ENCODE results near the gene RALBP1.
"Not testable (repeated sequence)": the region's sequence is repeated elsewhere in the genome, so short reads cannot be mapped to it uniquely, and the experiment has no call there.

RALBP1 gene

DNA sequence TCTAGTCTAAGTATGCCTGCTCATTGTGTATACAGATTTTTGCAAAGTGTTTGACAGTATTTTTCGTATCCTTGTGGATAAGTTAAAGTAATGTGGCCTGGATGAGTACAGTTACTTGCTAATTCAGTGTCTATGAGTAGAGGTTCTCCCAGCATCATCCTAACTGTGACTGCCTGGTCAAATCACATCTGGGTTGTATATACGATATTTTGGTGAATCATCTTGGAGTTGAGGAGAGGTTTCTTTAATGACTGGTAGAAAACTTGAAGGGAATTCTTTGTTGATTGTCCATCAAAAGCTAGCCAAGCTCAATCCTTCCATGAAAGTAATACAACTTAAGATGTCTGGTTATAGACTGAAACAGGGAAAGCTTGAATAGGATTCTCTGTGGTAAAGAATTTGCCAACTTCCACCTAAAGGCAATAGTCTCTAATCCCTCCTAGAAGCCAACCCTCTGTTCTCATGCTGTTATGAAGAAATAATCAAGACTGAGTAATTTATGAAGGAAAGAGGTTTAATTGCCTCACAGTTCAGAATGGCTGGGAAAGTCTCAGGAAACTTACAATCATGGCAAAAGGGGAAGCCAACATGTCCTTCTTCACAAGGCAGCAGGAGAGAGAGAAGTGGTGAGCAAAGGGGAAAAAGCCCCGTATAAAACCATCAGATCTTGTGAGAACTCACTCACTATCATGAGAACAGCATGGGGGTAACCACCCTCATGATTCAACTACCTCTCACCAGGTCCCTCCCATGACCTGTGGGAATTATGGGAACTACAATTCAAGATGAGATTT, 19.4 kb upstream of the RALBP1 start:
- no peak for DNase-seq

DNA sequence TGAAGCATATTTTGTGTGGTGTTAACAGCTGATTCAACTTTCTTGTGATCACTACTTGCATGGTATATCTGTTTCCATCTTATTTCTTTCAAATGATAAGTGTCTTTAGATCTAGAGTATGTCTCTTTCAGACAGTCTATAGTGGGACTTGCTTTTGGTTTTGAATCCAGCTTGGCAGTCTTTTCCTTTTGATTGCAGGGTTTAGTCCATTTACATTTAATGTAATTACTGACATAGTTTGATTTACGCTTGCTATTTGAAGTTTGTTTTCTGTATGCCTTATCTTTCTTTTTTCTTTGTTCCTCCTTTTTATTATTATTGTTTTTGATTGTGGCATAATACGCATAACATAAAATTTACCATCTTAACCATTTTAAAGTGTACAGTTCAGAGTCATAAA, 9.2 kb upstream of the RALBP1 start:
- DNase-seq = no peak

DNA sequence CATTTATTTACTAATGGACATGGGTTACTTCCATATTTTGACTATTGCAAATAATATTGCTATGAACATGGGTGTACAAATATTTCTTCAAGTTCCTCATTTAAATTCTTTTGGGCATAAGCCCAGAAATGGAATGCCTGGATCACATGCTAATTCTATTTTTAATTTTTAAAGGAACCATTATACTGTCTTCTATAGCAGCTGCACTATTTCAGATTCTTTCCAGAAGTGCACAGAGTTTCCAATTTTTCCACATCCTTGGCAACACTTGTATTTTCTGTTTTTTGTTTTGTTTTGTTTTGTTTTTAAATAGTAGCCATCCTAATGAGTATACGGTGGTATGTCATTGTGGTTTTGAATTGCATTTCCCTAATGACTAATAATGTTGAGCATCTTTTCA, 8.5 kb upstream of the RALBP1 start:
- DNase-seq = no peak

DNA sequence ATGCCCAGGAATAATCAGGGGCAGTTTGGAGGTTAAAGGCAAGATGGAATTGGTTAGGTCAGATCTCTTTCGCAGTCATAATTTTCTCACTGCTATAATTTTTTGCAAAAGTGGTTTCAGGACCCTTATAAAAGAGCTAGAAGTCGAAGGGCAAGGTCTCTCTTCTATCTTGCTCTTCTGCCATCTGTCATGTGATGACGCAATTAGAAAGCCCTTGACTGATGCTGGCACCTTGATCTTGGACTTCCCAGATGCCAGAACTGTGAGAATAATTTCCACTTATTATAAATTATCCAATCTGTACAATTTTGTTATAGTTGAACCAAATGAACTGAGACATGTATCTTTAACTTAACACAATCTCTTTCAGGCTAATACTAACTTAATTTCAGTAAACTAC, 6.3 kb upstream of the RALBP1 start:
- no peak for DNase-seq

DNA sequence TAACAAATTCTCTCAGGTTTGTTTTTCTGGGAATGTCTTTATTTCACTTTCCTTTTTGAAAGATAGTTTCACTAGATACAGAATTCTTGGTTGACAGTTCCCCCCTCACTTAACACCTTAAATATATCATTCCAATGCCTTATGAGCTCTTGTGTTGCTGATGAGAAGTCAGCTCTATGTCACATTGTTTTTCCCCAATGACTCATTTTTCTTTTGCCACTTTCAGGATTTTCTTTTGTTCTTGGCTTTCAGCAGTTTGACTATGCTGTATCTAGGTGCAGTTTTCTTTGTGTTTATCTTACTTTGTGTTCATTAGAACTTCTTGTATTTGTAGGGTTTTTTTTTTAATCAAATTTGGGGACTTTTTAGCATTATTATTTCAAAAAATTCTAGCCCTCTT, 5.6 kb upstream of the RALBP1 start:
- DNase-seq = no peak

DNA sequence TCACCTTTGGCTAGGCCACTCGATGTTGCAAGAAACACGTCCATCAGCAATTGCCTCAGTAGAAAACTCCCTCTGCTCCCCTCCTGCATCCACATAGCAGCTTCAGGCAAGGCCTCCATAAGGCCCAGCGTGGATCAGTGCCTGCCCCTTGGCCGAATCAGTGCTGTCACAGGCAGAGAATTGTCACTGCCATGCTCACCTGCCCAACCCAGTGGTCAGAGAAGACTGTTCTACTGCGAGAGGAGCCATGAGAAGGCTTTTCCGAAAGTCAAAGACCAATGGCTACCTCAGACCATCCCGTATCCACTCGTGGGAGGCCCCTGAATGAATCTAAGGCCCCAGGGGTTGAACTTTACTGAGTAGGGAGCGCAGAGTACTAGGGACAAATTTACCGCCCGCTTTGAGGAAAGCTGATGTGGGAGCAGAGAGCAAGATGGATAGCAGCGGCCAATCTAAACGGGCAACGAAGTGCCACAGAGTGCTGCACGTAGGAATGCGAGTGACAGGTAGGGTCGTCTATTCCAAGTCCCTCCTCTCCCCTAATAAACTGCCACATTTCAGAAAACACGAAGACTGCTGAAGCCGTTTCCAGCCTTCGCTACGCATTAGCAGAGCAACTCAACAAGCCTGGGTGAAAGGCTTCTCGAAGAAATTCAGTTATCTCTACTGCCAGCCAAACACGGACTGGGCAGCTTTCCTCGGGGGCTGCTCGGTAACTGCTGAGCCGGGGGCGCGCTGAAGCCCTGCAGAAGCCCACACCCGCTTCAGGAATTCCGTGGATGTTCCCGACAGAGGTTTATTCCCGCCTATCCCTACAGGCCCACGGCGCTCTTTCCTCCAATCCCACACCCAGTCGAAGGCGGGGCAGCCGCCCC, 968 bp upstream of the RALBP1 start:
- no peak for DNase-seq

DNA sequence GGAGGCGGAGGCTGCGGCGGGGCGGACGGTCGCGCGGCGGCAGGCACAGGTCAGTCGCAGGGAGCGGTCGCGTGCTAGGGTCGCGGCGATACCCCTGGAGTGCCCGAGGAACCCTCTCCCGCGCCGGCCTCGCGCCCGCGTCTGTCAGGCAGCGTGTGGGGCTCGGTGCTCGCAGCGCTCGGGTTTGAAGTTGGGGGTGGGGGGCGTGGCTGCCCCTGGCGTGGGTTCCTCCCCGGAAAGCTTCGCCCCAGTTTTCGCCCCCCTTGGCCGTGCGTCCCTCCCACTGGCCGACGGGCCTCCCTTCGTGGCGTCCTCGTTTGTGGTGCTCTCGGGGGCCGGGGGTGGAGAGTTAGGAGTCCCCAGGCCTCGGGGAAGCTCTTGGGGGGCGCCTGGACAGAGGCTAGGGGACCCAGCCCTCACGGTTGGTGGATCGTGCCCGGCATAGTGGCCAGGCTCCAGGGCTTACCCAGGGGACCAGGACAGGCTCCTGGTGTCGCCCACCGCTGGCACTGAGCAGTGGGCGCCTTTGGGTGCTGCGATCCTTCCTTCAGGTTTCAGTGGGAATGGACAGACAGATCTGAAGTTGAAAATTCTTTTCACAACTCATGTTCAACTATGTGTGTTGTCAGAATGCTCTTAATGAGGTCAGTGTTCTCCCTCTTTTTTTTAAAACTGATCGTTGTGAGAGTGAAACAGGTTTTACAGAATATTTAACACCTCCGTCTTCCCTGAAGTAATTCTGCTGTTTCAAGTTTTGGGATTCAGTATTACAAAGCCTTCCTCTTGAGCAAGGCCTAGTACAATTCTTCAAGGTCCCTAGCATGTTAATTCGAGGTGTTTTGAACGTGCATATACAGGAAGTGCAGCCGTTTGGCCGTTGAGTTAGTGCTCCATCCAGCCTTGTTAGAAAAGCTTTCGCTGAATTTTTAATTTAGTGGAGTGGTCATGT, 604 bp downstream of the RALBP1 start:
- DNase-seq = peak; percentile 56

DNA sequence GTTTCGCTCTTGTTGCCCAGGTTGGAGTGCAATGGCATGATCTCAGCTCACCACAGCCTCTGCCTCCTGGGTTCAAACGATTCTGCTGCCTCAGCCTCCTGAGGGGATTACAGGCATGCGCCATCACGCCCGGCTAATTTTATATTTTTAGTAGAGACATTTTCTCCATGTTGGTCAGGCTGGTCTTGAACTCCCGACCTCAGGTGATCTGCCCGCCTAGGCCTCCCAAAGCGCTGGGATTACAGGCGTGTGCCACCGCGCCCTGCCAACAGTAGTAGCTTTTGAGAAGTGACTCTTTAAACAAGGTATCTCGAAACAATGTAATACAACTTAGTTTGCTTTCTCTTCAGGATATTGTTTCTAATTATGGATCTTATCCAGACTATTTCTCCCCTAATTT, 1.6 kb downstream of the RALBP1 start:
- not testable (repeated sequence) for DNase-seq

DNA sequence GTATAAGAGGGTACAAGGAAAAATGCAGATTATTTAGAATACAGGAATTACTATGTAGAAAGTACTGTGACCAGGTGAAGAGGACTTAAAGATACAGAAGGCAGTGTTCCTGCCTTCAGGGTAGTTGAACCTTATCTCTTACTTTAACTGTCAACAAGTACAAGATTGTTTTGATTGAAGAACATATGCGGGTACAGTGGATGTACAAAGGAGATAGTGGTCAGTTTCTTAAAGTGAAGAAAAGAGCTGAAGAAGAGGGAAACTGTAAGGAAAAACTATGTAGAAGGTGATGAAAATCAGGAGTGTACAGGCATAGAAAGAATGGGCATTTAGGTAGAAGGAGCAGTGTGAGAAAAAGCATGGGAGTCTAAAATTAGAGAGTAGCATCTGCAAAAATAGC, 2.2 kb downstream of the RALBP1 start:
- DNase-seq = no peak

DNA sequence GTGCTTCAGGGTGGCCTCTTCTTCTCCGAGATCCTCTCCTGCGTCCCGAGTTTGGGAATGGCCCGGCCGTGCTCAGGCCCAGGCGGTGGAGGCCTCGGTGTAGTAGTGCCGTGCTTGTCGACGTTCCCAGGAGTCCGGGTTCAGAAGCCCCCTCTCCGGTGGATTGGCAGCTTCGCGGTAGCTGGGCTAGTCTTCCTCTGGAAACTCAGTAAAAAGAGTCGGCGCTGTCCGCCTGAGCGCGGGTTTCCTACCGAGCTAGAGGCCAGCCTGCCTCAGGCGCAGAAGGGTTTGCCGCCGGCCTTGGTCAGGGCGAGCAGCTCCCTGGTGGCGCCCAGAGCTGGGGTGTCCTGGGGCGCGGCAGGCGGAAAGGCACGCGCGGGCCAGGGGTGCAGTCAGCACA, 3.2 kb downstream of the RALBP1 start:
- DNase-seq = no peak

DNA sequence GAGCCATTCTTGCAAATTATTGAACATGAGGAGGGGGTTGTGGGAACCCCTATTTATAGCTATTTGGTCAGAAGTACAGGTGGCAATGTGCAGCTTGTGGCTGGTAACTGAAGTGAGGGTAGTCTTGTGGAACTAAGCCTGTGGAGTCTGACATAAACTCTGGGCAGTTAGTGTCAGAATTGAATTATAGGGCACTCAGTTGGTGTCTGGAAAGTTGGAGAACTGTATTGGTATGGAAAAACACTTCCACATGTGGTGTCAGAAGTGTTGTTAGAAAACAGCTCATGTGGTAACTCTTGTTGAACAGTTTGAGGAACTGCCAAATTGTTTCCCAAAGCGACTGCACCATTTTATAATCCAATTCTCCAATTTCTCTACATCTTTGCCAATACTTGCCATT, 7.5 kb downstream of the RALBP1 start:
- DNase-seq = no peak

DNA sequence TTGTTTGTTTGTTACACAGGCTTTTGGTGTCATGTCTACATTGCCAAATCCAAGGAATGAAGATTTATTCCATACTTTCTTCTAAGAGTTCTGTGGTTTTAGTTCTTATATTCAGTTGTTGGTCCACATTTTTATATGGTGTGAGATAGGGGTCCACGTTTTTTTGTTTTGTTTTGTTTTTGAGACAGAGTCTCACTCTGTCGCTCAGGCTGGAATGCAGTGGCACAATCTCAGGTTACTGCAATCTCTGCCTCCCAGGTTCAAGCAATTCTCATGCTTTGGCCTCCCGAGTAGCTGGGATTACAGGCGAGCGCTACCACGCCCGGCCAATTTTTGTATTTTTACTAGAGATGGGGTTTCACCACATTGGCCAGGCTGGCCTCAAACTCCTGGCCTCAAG, 8.2 kb downstream of the RALBP1 start:
- no peak for DNase-seq

DNA sequence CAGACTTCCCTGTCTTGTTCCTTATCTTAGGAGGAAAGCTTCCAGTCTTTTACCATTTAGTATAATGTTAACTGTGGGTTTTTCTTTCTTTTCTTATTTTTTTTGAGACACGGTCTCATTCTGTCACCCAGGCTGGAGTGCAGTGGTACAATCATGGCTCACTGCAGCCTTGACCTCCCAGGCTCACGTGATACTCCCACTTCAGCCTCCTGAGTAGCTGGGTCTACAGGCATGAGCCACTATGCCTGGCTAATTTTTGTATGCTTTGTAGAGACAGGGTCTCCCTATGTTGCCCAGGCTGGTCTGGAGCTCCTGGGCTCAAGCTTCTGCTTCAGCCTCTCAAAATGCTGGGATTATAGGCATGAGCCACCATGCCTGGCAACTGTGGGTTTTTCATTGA, 9.5 kb downstream of the RALBP1 start:
- DNase-seq = not testable (repeated sequence)

DNA sequence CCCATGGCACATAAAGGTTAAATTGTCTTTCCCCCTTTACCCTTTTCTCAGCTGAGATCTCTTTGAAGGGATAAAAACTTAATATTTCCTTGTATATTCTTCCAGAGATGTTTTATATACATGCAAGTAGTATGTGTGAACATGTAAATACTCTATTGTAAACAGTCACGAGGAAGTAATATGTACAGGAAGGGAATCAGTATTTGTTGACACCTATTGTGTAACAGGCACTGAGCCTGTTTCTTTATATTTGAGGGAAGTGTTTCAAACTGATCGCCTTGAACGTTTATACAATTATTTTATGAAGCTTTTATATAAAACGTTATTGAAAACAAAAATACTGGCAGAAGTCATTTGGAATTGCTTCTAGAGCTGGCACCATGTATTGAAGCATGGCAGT, 13.2 kb downstream of the RALBP1 start:
- DNase-seq = no peak

DNA sequence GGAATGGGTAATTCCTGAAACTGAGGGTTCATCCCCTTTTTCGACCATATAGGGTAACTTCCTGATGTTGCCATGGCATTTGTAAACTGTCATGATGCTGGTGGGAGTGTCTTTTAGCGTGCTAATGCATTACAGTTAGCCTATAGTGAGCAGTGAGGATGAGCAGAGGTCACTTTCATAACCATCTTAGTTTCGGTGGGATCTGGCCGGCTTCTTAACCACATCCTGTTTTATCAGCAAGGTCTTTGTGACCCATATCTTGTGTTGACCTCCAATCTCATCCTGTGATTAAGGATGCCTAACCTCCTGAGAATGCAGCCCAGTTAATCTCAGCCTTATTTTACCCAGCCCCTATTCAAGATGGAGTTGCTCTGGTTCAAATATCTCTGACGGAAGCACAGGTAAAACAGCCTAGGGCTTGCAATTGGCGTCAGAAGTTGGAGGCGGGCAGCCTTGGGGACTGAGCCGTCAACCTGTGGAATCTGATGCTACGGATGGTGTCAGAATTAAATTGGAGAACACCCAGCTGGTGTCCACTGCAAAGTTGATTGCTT, 19.5 kb downstream of the RALBP1 start:
- DNase-seq = no peak

DNA sequence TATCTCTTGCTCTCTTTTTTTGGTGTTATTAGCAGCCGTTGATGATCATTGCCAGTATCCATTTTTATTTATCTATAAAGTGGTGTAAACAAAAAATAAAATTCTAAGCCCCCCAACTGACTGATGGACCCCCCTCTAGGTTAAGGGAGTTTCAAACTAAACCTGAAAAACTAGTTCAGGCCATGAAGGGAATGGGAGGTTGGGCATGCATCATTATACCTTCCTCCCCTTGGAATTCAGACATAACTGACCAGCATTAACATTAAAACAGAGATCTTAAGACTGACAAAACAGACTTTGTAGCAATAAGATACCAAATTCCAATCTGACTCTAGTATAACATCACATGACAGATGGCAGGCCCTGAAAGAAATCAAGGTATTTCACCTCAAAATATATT, 20.2 kb downstream of the RALBP1 start:
- DNase-seq = no peak

DNA sequence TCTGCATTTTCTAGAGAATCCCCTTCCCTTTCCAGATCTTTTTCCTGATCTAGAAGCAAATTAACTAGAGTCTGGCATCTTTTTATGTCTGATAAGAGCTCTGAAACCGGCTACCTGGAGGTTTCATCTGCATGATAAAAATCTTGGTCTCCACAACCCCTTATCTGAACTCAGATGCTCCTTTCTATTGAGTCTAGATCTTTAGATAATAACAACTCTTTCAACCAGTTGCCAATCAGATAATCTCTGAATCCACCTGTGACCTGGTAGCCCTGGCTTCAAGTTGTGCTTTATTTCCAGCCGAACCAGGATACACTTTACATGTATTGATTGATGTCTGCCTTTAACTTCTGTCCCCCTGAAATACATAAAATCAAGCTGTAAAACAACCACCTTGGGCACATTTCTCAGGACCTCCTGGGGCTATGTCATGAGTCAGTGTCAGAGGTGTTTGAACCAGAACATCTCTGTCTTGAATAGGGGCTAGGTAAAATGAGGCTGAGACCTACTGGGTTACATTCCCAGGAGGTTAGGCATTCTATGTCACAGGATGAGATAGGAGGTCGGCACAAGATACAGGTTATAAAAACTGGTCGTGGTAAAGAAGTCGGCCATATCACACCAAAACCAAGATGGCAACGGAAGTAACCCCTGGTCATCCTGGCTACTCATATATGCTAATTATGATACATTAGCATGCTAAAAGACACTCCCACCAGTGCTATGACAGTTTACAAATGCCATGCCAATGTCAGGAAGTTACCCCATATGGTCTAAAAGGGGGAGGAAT, 20.8 kb downstream of the RALBP1 start:
- DNase-seq = no peak

DNA sequence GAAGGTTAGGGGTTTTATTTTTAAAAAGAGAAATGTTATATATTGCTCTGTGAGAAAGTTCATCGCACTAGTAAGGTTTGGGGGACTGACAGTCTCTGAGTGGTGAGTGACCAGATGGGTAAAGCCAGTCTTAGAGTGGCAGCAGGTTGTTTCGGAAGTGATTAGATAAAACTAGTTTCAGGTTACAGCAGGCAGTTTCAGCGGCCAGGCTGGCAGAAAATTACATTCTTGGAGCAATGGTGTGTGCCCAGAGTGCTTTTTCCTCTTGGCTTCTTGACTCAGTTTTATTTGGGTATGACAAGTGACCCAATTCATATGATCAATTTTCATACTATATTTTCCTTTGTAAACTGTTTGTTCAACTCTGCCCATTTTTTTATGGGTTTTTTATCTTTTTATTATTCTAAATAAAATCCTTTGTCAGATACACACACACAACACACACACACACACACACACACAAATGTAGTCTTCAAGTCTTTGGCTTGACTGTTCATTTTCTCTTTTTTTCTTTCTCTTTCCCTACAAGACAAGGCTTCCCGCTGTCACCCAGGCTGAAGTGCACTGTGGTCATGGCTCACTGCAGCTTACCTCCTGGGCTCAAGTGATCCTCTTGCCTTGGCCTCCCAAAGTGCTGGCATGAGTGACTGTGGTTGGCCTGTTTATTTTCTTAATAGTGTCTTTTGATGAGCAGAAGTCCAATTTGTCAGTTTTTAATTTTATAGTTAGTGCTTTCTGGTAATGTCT, 30.9 kb downstream of the RALBP1 start:
- no peak for DNase-seq

DNA sequence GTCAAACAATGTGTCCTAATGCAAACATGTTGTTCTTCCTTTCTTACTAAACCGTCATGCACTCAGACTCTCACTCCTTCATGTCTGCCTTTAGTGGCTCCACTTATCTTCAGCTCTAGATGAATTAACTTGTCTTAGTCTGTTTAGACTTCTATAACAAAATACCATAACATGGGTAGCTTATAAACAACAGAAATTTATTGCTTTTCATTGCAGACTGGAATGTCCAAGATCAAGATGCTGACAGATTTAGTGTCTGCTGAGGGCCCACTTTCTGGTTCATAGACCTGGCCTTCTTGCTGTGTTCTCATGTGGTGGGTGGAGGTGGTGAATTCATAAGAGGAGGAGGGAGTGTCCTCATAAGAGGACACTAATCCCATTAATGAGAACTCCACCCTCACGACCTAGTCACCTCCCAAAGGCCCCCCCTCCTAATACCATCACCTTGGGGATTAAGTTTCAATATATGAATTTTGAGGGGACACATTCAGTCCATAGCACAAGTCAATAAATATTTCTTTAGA, 32.3 kb downstream of the RALBP1 start:
- DNase-seq = no peak

DNA sequence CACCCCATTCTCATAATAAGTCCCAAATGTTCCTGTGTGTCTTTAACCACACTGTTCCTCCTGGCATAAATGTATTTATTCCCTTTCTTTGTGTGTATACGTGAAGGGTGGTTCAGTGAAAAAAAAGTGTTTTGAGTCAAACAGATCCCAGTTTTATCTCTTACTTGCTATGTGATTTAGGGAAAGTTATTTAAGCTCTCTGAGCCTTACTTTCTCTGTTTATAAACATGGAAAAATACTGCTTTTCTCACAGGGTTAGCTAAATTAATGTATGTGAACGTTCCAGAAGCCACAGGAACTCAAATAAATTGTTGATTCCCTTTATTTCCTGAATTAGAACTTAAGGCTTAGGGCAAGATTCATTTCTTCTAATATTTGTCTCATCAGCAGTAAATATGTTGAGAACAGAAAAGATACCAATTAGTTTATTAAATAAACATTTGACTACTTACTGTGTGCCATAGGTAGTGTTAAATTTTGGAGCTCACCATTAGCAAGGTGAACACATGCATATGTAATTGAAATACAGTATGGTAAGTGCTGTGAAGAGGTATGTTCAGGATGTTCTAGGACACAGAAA, 33.2 kb downstream of the RALBP1 start:
- no peak for DNase-seq

Measured in effector CD8-positive, alpha-beta T cell (primary cell).